ENCODE measurements around the gene AFAP1. TPM values are rescaled to one million over a fixed set of nuclear protein-coding genes. Genes with fewer than 3 reads are reported as not detected.

AFAP1 gene
- total RNA-seq, 1 donor from 2014 or later, result 67.9 TPM

GRCh38 chr4:7763106-7763505, 176.6 kb downstream of the AFAP1 start:
- TF ChIP-seq, protein P1, sequence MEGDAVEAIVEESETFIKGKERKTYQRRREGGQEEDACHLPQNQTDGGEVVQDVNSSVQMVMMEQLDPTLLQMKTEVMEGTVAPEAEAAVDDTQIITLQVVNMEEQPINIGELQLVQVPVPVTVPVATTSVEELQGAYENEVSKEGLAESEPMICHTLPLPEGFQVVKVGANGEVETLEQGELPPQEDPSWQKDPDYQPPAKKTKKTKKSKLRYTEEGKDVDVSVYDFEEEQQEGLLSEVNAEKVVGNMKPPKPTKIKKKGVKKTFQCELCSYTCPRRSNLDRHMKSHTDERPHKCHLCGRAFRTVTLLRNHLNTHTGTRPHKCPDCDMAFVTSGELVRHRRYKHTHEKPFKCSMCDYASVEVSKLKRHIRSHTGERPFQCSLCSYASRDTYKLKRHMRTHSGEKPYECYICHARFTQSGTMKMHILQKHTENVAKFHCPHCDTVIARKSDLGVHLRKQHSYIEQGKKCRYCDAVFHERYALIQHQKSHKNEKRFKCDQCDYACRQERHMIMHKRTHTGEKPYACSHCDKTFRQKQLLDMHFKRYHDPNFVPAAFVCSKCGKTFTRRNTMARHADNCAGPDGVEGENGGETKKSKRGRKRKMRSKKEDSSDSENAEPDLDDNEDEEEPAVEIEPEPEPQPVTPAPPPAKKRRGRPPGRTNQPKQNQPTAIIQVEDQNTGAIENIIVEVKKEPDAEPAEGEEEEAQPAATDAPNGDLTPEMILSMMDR (IDR thresholded peaks at IDR 0.05; ENCODE audit: insufficient read depth, low read depth, low read length), result no peak
- TF ChIP-seq EZH2 (IDR thresholded peaks at IDR 0.05; ENCODE audit: insufficient read depth, low read length), result no peak
- H3K36me3 Mint-ChIP-seq (ENCODE audit: low read depth, unreplicated experiment), result peaks cover 25% of the 10 kb centered on the region
- Histone ChIP-seq H3K4me1 (ENCODE audit: insufficient read depth, low read length) (peaks cover 14% of the 10 kb centered on the region), H3K36me3 (ENCODE audit: insufficient read depth, low read length) (peaks cover 59% of the 10 kb centered on the region), H2AFZ (ENCODE audit: low read depth, low read length) (no peak overlapping the region), H3K9ac (ENCODE audit: low read length) (no peak overlapping the region), H3K79me2 (ENCODE audit: insufficient read depth, low read length) (peaks cover 53% of the 10 kb centered on the region), H3K4me2 (ENCODE audit: low read length) (peak overlapping the region; percentile 62), H3K9me3 (ENCODE audit: insufficient read depth, low read depth, low read length) (no peaks in the 10 kb centered on the region), H3K4me3 (ENCODE audit: insufficient read depth, low read depth, low read length) (no peak overlapping the region), H3K27me3 (ENCODE audit: insufficient read depth, low read length) (no peaks in the 10 kb centered on the region), H3K27ac (ENCODE audit: low read depth, low read length) (no peak overlapping the region), H4K20me1 (ENCODE audit: insufficient read depth, low read length) (peaks cover 92% of the 10 kb centered on the region)
- no peak overlapping the region for H3K4me3 Mint-ChIP-seq (ENCODE audit: unreplicated experiment)
- H3K9me3 Mint-ChIP-seq (ENCODE audit: unreplicated experiment), result no peaks in the 10 kb centered on the region
- peak overlapping the region; percentile 20 for H3K27ac Mint-ChIP-seq (ENCODE audit: unreplicated experiment)
- DNase-seq (ENCODE audit: low read depth) (no peak), FAIRE-seq (no peak)
- H3K4me1 Mint-ChIP-seq (ENCODE audit: low read depth, unreplicated experiment), result peaks cover 12% of the 10 kb centered on the region
- H3K27me3 Mint-ChIP-seq (ENCODE audit: low read depth, unreplicated experiment), result no peaks in the 10 kb centered on the region

DNA sequence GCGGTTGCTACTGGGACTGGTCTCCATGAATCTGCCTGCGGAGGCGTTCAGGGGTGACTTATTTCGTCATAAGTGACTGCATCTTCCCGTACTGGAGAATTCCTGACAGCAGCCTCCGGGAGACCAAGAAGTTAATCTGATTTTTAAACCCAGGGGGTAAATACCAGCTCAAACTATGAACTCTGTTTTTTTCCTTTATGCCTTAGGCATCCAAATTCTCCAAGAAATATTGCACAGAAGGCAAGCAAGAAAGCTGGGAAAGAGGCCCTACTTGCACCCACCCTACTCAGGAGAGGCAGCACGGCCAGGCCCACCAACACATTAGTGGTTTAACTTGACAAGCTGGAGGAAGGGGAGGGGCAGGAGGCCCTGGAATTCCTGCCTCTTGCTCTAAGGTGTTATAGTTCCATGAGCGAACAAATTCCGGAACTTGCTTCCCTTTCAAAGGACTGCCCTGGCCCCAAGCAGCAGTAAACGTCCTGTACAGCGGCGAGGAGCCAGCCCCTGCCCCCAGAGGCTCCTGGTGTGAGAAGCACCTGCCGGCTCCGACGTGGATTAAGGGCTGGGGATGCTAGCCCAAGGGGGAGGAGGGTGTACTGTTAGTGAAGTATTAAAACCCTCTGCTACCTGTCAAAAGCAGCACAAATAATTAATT, 177.2 kb downstream of the AFAP1 start:
- H3K79me2 ChIP-seq (ENCODE audit: insufficient read depth, low read length), result peaks cover 49% of the 10 kb centered on the region
- no peak overlapping the region for H3K27ac Mint-ChIP-seq (ENCODE audit: unreplicated experiment)
- H3K4me1 ChIP-seq (ENCODE audit: insufficient read depth, low read length), result peaks cover 14% of the 10 kb centered on the region
- DNase-seq (ENCODE audit: low read depth) (no peak), FAIRE-seq (no peak)
- H3K9me3 ChIP-seq (ENCODE audit: insufficient read depth, low read depth, low read length), result no peaks in the 10 kb centered on the region
- no peak overlapping the region for H3K4me3 Mint-ChIP-seq (ENCODE audit: unreplicated experiment)
- no peak overlapping the region for H3K27ac ChIP-seq (ENCODE audit: low read depth, low read length)
- H3K27me3 Mint-ChIP-seq (ENCODE audit: low read depth, unreplicated experiment), result no peaks in the 10 kb centered on the region
- H3K36me3 ChIP-seq (ENCODE audit: insufficient read depth, low read length), result peaks cover 60% of the 10 kb centered on the region
- peaks cover 12% of the 10 kb centered on the region for H3K4me1 Mint-ChIP-seq (ENCODE audit: low read depth, unreplicated experiment)
- no peak for TF ChIP-seq EZH2 (IDR thresholded peaks at IDR 0.05; ENCODE audit: insufficient read depth, low read length)
- TF ChIP-seq, protein P1 (IDR thresholded peaks at IDR 0.05; ENCODE audit: insufficient read depth, low read depth, low read length), result no peak
- H3K36me3 Mint-ChIP-seq (ENCODE audit: low read depth, unreplicated experiment), result peaks cover 20% of the 10 kb centered on the region
- no peak overlapping the region for H3K4me3 ChIP-seq (ENCODE audit: insufficient read depth, low read depth, low read length)
- H3K27me3 ChIP-seq (ENCODE audit: insufficient read depth, low read length), result no peaks in the 10 kb centered on the region
- H2AFZ ChIP-seq (ENCODE audit: low read depth, low read length), result no peak overlapping the region
- H3K9ac ChIP-seq (ENCODE audit: low read length), result no peak overlapping the region
- H3K4me2 ChIP-seq (ENCODE audit: low read length), result no peak overlapping the region
- no peaks in the 10 kb centered on the region for H3K9me3 Mint-ChIP-seq (ENCODE audit: unreplicated experiment)
- peaks cover 92% of the 10 kb centered on the region for H4K20me1 ChIP-seq (ENCODE audit: insufficient read depth, low read length)

- H2AFZ ChIP-seq (ENCODE audit: low read depth, low read length), result no peak overlapping the region
These were observed 177.9 kb downstream of the AFAP1 start for GRCh38 chr4:7761720-7762119.

More at GRCh38 chr4:7761720-7762119, 177.9 kb downstream of the AFAP1 start:
- no peak overlapping the region for H3K4me3 Mint-ChIP-seq (ENCODE audit: unreplicated experiment)
- FAIRE-seq, result no peak
- H3K79me2 ChIP-seq (ENCODE audit: insufficient read depth, low read length), result peaks cover 41% of the 10 kb centered on the region
- peaks cover 53% of the 10 kb centered on the region for H3K36me3 ChIP-seq (ENCODE audit: insufficient read depth, low read length)
- H3K9me3 ChIP-seq (ENCODE audit: insufficient read depth, low read depth, low read length), result no peaks in the 10 kb centered on the region
- peaks cover 14% of the 10 kb centered on the region for H3K4me1 ChIP-seq (ENCODE audit: insufficient read depth, low read length)
- H3K4me2 ChIP-seq (ENCODE audit: low read length), result no peak overlapping the region
- peaks cover 92% of the 10 kb centered on the region for H4K20me1 ChIP-seq (ENCODE audit: insufficient read depth, low read length)
- no peaks in the 10 kb centered on the region for H3K27me3 ChIP-seq (ENCODE audit: insufficient read depth, low read length)
- H3K27ac ChIP-seq (ENCODE audit: low read depth, low read length), result no peak overlapping the region
- H3K4me1 Mint-ChIP-seq (ENCODE audit: low read depth, unreplicated experiment), result peaks cover 14% of the 10 kb centered on the region
- H3K27me3 Mint-ChIP-seq (ENCODE audit: low read depth, unreplicated experiment), result no peaks in the 10 kb centered on the region
- H3K9ac ChIP-seq (ENCODE audit: low read length), result no peak overlapping the region
- H3K36me3 Mint-ChIP-seq (ENCODE audit: low read depth, unreplicated experiment), result peaks cover 17% of the 10 kb centered on the region
- DNase-seq (ENCODE audit: low read depth), result peak; percentile 34
- no peaks in the 10 kb centered on the region for H3K9me3 Mint-ChIP-seq (ENCODE audit: unreplicated experiment)
- no peak overlapping the region for H3K4me3 ChIP-seq (ENCODE audit: insufficient read depth, low read depth, low read length)
- TF ChIP-seq, protein P1 (IDR thresholded peaks at IDR 0.05; ENCODE audit: insufficient read depth, low read depth, low read length), result peak; percentile 61
- no peak for TF ChIP-seq EZH2 (IDR thresholded peaks at IDR 0.05; ENCODE audit: insufficient read depth, low read length)
- peak overlapping the region; percentile 47 for H3K27ac Mint-ChIP-seq (ENCODE audit: unreplicated experiment)

Measured in astrocyte (in vitro differentiated cells and primary cell).